ENCODE data around the gene NLGN1. TPM values are rescaled to one million over a fixed set of nuclear protein-coding genes. Genes with fewer than 3 reads are reported as not detected.

Gene NLGN1
- total RNA-seq, 1 donor from 2014 or later = 34.8 TPM

- Histone ChIP-seq H3K4me2 (no peak overlapping the region), H4K20me1 (ENCODE audit: low read depth) (no peaks in the 10 kb centered on the region), H3K27ac (no peak overlapping the region), H2AFZ (replicated peaks) (no peak overlapping the region), H3K27me3 (no peaks in the 10 kb centered on the region), H3K4me1 (no peaks in the 10 kb centered on the region), H3K79me2 (ENCODE audit: low read depth) (no peaks in the 10 kb centered on the region), H3K9me3 (ENCODE audit: low read depth) (no peaks in the 10 kb centered on the region), H3F3A (ENCODE audit: low read depth) (no peaks in the 10 kb centered on the region), H3K9ac (no peak overlapping the region), H3K4me3 (no peak overlapping the region), H3K36me3 (no peaks in the 10 kb centered on the region)
- TF ChIP-seq EZH2 (IDR thresholded peaks at IDR 0.05) (no peak), EZH2phosphoT487 (IDR thresholded peaks at IDR 0.05) (no peak), CTCF (IDR thresholded peaks at IDR 0.05) (no peak)
- peaks cover 2% of the 10 kb centered on the region for H3K36me3 Mint-ChIP-seq
- no peak overlapping the region for H3K4me3 Mint-ChIP-seq
- peaks cover 7% of the 10 kb centered on the region for H3K4me1 Mint-ChIP-seq
- H3K9me3 Mint-ChIP-seq = no peaks in the 10 kb centered on the region
- no peak for DNase-seq (ENCODE audit: low spot score)
- H3K27me3 Mint-ChIP-seq (ENCODE audit: insufficient read depth, low read depth) = peaks cover 2% of the 10 kb centered on the region
- H3K27ac Mint-ChIP-seq = no peak overlapping the region
Measured at GRCh38 chr3:173547070-173547469, 149.5 kb downstream of the NLGN1 start.

GRCh38 chr3:173548261-173548660, 150.7 kb downstream of the NLGN1 start:
- Histone ChIP-seq H3K9me3 (ENCODE audit: low read depth) (no peaks in the 10 kb centered on the region), H3K4me3 (no peak overlapping the region), H3K27ac (no peak overlapping the region), H3F3A (ENCODE audit: low read depth) (no peaks in the 10 kb centered on the region), H2AFZ (replicated peaks) (no peak overlapping the region), H4K20me1 (ENCODE audit: low read depth) (no peaks in the 10 kb centered on the region), H3K4me2 (no peak overlapping the region), H3K27me3 (no peaks in the 10 kb centered on the region), H3K9ac (no peak overlapping the region), H3K36me3 (no peaks in the 10 kb centered on the region), H3K79me2 (ENCODE audit: low read depth) (no peaks in the 10 kb centered on the region), H3K4me1 (no peaks in the 10 kb centered on the region)
- H3K36me3 Mint-ChIP-seq = peaks cover 2% of the 10 kb centered on the region
- no peak overlapping the region for H3K4me3 Mint-ChIP-seq
- H3K27ac Mint-ChIP-seq = no peak overlapping the region
- no peak for TF ChIP-seq EZH2phosphoT487 (IDR thresholded peaks at IDR 0.05)
- TF ChIP-seq EZH2 (IDR thresholded peaks at IDR 0.05) = no peak
- TF ChIP-seq CTCF (IDR thresholded peaks at IDR 0.05) = no peak
- DNase-seq (ENCODE audit: low spot score) = no peak
- H3K27me3 Mint-ChIP-seq (ENCODE audit: insufficient read depth, low read depth) = peaks cover 2% of the 10 kb centered on the region
- no peaks in the 10 kb centered on the region for H3K9me3 Mint-ChIP-seq
- H3K4me1 Mint-ChIP-seq = peaks cover 7% of the 10 kb centered on the region

- peaks cover 7% of the 10 kb centered on the region for H3K4me1 Mint-ChIP-seq
- no peak overlapping the region for H3K4me3 Mint-ChIP-seq
- Histone ChIP-seq H2AFZ (replicated peaks) (no peak overlapping the region), H3K27ac (no peak overlapping the region), H3K9me3 (ENCODE audit: low read depth) (no peaks in the 10 kb centered on the region), H3K4me3 (no peak overlapping the region), H3K4me1 (no peaks in the 10 kb centered on the region), H3K4me2 (no peak overlapping the region), H3K36me3 (no peaks in the 10 kb centered on the region), H3K9ac (no peak overlapping the region), H3K27me3 (no peaks in the 10 kb centered on the region), H3F3A (ENCODE audit: low read depth) (no peaks in the 10 kb centered on the region), H4K20me1 (ENCODE audit: low read depth) (no peaks in the 10 kb centered on the region), H3K79me2 (ENCODE audit: low read depth) (no peaks in the 10 kb centered on the region)
- DNase-seq (ENCODE audit: low spot score) = no peak
- TF ChIP-seq CTCF (IDR thresholded peaks at IDR 0.05) (no peak), EZH2 (IDR thresholded peaks at IDR 0.05) (no peak), EZH2phosphoT487 (IDR thresholded peaks at IDR 0.05) (no peak)
- H3K9me3 Mint-ChIP-seq = no peaks in the 10 kb centered on the region
- no peaks in the 10 kb centered on the region for H3K27me3 Mint-ChIP-seq (ENCODE audit: insufficient read depth, low read depth)
- no peak overlapping the region for H3K27ac Mint-ChIP-seq
- H3K36me3 Mint-ChIP-seq = no peaks in the 10 kb centered on the region
Measured at GRCh38 chr3:173552526-173552925, 155.0 kb downstream of the NLGN1 start.
